C4-2B (cell line): ENCODE results near the gene HES5.
A peak's percentile ranks its signal among the peaks of the same experiment; 100 is the strongest.

Source experiments
- H3K27ac ChIP-seq: fragments of 450-650 bp; 2 replicates; pipeline ENCODE4 v1.5.1; 2017
- CTCF ChIP-seq: fragments of 450-650 bp; conservative IDR thresholded peaks from 2 replicates; pipeline ENCODE4 v1.5.1; 2017; ENCODE audit warnings: mild to moderate bottlenecking
- ZFX ChIP-seq: fragments of 450-650 bp; IDR thresholded peaks from 2 replicates; pipeline ENCODE4 v1.6.1; 2017

HES5 gene

GRCh38 chr1:2545754-2546514 is 15.9 kb upstream of the HES5 start:
- peak overlapping the region; percentile 92 for H3K27ac ChIP-seq
- no peak for TF ChIP-seq ZFX
- TF ChIP-seq CTCF: no peak

GRCh38 chr1:2544875-2545640 is 15.0 kb upstream of the HES5 start:
- peak overlapping the region; percentile 92 for H3K27ac ChIP-seq
- TF ChIP-seq CTCF (no peak), ZFX (no peak)

- no peak overlapping the region for H3K27ac ChIP-seq
- TF ChIP-seq ZFX (no peak), CTCF (no peak)
Measured at GRCh38 chr1:2544093-2544874, 14.2 kb upstream of the HES5 start.

- TF ChIP-seq ZFX (no peak), CTCF (no peak)
- no peak overlapping the region for H3K27ac ChIP-seq
Measured at GRCh38 chr1:2543543-2544092, 13.6 kb upstream of the HES5 start.

- peak overlapping the region; percentile 63 for H3K27ac ChIP-seq
- TF ChIP-seq ZFX (no peak), CTCF (no peak)
Measured at GRCh38 chr1:2542246-2542915, 12.3 kb upstream of the HES5 start.

- peak overlapping the region; percentile 63 for H3K27ac ChIP-seq
- TF ChIP-seq ZFX (no peak), CTCF (no peak)
Measured at GRCh38 chr1:2541619-2542245, 11.7 kb upstream of the HES5 start.
